WTC11 (cell line): ENCODE measurements around the gene STK40.

Source experiments
- CREB1 ChIP-seq: sonication (generic); formaldehyde crosslinking; IDR thresholded peaks from 2 replicates; pipeline ENCODE4 v1.8.0; 2023; ENCODE audit warnings: mild to moderate bottlenecking, missing genetic modification reagents
- IRF2 ChIP-seq: sonication (generic); formaldehyde crosslinking; IDR thresholded peaks from 2 replicates; pipeline ENCODE4 v1.8.0; 2022; ENCODE audit warnings: low read depth, missing genetic modification reagents, borderline replicate concordance
- JUN ChIP-seq: sonication (generic); formaldehyde crosslinking; IDR thresholded peaks from 2 replicates; pipeline ENCODE4 v1.8.0; 2023; ENCODE audit warnings: mild to moderate bottlenecking, missing genetic modification reagents
- NR3C1 ChIP-seq: sonication (generic); formaldehyde crosslinking; conservative IDR thresholded peaks from 2 replicates; pipeline ENCODE4 v1.8.1; 2023; ENCODE audit warnings: low read depth, mild to moderate bottlenecking, missing genetic modification reagents
- PRRX2 ChIP-seq: fragments of 250-450 bp; sonication (Bioruptor Pico); IDR thresholded peaks from 2 replicates; pipeline ENCODE4 v1.8.0; 2021; ENCODE audit warnings: mild to moderate bottlenecking
- TEAD4 ChIP-seq: sonication (generic); formaldehyde crosslinking; IDR thresholded peaks from 2 replicates; pipeline ENCODE4 v1.8.0; 2022; ENCODE audit warnings: mild to moderate bottlenecking, missing genetic modification reagents
- TP53 ChIP-seq: sonication (generic); formaldehyde crosslinking; IDR thresholded peaks from 2 replicates; pipeline ENCODE4 v1.8.1; 2023; ENCODE audit warnings: mild to moderate bottlenecking, missing genetic modification reagents
- ZNF121 ChIP-seq: sonication (generic); formaldehyde crosslinking; IDR thresholded peaks from 2 replicates; pipeline ENCODE4 v1.8.0; 2023; ENCODE audit warnings: missing genetic modification reagents
- TF ChIP-seq, protein P1 (sequence below): sonication (generic); formaldehyde crosslinking; conservative IDR thresholded peaks from 2 replicates; pipeline ENCODE4 v1.8.1; 2022; ENCODE audit warnings: mild to moderate bottlenecking, missing genetic modification reagents
- TF ChIP-seq, protein P2 (sequence below): fragments of 200-600 bp; IDR thresholded peaks from 2 replicates; pipeline ENCODE4 v1.8.0; 2022; ENCODE audit warnings: antibody characterized with exemption
- TF ChIP-seq, protein P3 (sequence below): sonication (generic); formaldehyde crosslinking; IDR thresholded peaks from 2 replicates; pipeline ENCODE4 v1.8.0; 2023; ENCODE audit warnings: missing genetic modification reagents
- TF ChIP-seq, protein P4 (sequence below): sonication (generic); formaldehyde crosslinking; IDR thresholded peaks from 2 replicates; pipeline ENCODE4 v1.8.1; 2022; ENCODE audit warnings: low read depth, mild to moderate bottlenecking, moderate library complexity, missing genetic modification reagents, borderline replicate concordance
- TF ChIP-seq, protein P5 (sequence below): sonication (generic); formaldehyde crosslinking; IDR thresholded peaks from 2 replicates; pipeline ENCODE4 v1.8.1; 2023; ENCODE audit warnings: mild to moderate bottlenecking, missing genetic modification reagents, moderate library complexity
- TF ChIP-seq, protein P6 (sequence below): sonication (generic); formaldehyde crosslinking; IDR thresholded peaks from 2 replicates; pipeline ENCODE4 v1.8.1; 2023; ENCODE audit warnings: mild to moderate bottlenecking, missing genetic modification reagents

DNA sequence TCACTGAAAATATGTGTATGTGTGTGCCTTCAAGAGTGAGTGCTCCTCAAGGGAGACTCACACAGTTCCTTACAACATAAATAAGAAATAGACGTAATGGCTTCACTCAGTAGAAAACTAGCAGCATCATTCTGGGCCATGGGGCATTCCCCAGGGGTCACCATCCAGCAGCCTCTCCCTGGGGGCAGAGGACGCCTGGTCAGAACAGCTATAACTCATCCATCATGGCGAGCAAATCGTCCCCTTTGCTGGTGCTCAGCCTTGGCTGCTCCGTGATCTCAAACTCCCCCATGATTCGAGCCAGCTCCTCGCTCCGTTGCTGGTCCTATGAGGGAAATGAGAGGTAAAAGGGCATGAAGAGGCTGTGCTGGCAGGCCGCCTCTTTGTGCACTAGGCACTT, 32.2 kb upstream of the STK40 start:
- TF ChIP-seq TP53 (no peak), TEAD4 (CRISPR knock-in tag) (no peak), NR3C1 (CRISPR knock-in tag) (no peak), ZNF121 (CRISPR knock-in tag) (no peak), JUN (CRISPR knock-in tag) (no peak), PRRX2 (CRISPR knock-in tag) (no peak), IRF2 (CRISPR knock-in tag) (no peak), CREB1 (CRISPR knock-in tag) (no peak)
- TF ChIP-seq, protein P1, sequence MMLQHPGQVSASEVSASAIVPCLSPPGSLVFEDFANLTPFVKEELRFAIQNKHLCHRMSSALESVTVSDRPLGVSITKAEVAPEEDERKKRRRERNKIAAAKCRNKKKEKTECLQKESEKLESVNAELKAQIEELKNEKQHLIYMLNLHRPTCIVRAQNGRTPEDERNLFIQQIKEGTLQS = no peak
- TF ChIP-seq, protein P2, sequence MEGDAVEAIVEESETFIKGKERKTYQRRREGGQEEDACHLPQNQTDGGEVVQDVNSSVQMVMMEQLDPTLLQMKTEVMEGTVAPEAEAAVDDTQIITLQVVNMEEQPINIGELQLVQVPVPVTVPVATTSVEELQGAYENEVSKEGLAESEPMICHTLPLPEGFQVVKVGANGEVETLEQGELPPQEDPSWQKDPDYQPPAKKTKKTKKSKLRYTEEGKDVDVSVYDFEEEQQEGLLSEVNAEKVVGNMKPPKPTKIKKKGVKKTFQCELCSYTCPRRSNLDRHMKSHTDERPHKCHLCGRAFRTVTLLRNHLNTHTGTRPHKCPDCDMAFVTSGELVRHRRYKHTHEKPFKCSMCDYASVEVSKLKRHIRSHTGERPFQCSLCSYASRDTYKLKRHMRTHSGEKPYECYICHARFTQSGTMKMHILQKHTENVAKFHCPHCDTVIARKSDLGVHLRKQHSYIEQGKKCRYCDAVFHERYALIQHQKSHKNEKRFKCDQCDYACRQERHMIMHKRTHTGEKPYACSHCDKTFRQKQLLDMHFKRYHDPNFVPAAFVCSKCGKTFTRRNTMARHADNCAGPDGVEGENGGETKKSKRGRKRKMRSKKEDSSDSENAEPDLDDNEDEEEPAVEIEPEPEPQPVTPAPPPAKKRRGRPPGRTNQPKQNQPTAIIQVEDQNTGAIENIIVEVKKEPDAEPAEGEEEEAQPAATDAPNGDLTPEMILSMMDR = no peak
- TF ChIP-seq, protein P3, sequence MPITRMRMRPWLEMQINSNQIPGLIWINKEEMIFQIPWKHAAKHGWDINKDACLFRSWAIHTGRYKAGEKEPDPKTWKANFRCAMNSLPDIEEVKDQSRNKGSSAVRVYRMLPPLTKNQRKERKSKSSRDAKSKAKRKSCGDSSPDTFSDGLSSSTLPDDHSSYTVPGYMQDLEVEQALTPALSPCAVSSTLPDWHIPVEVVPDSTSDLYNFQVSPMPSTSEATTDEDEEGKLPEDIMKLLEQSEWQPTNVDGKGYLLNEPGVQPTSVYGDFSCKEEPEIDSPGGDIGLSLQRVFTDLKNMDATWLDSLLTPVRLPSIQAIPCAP = no peak
- TF ChIP-seq, protein P4, sequence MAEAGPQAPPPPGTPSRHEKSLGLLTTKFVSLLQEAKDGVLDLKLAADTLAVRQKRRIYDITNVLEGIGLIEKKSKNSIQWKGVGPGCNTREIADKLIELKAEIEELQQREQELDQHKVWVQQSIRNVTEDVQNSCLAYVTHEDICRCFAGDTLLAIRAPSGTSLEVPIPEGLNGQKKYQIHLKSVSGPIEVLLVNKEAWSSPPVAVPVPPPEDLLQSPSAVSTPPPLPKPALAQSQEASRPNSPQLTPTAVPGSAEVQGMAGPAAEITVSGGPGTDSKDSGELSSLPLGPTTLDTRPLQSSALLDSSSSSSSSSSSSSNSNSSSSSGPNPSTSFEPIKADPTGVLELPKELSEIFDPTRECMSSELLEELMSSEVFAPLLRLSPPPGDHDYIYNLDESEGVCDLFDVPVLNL (CRISPR knock-in tag) = no peak
- TF ChIP-seq, protein P5, sequence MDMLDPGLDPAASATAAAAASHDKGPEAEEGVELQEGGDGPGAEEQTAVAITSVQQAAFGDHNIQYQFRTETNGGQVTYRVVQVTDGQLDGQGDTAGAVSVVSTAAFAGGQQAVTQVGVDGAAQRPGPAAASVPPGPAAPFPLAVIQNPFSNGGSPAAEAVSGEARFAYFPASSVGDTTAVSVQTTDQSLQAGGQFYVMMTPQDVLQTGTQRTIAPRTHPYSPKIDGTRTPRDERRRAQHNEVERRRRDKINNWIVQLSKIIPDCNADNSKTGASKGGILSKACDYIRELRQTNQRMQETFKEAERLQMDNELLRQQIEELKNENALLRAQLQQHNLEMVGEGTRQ (CRISPR knock-in tag) = no peak
- TF ChIP-seq, protein P6, sequence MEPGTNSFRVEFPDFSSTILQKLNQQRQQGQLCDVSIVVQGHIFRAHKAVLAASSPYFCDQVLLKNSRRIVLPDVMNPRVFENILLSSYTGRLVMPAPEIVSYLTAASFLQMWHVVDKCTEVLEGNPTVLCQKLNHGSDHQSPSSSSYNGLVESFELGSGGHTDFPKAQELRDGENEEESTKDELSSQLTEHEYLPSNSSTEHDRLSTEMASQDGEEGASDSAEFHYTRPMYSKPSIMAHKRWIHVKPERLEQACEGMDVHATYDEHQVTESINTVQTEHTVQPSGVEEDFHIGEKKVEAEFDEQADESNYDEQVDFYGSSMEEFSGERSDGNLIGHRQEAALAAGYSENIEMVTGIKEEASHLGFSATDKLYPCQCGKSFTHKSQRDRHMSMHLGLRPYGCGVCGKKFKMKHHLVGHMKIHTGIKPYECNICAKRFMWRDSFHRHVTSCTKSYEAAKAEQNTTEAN (CRISPR knock-in tag) = no peak
